ENCODE data around the gene SOX10.
"Not testable (repeated sequence)": the region's sequence is repeated elsewhere in the genome, so short reads cannot be mapped to it uniquely, and the experiment has no call there.

The SOX10 gene

DNA sequence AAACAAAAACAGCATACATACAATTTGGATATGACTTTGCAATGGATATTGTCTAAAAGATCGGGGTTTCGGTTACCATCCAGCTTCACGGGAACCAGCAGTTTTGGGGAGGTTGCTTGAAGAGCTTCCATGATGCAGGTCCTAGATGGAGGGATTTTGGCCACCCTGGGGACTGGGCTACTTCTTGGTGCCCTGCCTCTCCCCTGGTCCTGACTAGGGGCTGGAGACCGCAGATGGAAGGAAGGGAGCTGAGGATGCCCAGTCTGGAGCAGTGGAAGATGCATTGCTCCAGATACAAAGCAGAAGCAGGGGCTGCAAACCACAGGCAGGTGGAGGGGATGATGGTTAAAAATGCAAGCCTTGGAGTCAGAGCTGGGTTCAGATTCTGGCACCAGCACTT is 13.5 kb downstream of the SOX10 start:
- no peak overlapping the region for H3K4me3 ChIP-seq (ENCODE audit: low read length)
- no peak for DNase-seq (ENCODE audit: low read depth, low spot score)

DNA sequence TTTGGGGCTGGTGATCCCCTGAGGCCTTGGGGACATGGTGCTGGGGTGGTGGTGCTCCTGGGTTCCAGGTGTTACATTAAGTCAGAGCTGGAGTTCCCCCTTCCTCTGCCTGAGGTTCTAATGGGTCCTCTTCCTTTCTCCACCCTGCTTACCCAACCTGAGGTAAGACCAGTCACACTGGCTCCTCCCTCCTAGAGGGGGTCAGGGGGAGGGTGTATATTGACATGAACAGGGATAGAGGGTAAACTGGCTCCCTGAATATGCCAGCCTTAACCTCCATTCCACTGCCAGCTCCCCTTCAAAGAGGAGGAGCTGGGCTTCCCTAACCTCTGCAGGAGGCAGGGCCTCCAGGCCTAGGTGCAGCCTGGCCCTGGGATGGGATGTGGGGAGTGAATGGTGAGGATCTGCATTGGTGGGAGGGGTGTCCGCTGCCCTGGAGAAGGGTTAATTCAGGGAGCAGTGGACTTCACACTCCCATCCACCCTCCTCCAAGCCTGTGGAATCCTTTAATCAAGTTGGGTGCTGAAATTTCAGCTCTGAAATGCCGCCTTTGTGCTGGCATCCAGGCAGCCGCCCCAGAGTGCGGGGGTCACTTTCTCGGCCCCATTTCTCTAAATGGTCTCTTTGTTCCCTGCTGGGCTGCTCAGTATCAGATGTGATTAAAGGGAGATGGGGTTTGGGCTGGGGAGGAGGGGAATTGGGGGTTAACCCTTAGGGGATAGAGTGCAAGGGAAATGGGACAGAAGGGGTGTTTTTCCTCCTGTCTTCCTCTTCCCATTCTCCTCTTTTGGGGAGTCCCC is 15.7 kb downstream of the SOX10 start:
- no peak overlapping the region for H3K4me3 ChIP-seq (ENCODE audit: low read length)

DNA sequence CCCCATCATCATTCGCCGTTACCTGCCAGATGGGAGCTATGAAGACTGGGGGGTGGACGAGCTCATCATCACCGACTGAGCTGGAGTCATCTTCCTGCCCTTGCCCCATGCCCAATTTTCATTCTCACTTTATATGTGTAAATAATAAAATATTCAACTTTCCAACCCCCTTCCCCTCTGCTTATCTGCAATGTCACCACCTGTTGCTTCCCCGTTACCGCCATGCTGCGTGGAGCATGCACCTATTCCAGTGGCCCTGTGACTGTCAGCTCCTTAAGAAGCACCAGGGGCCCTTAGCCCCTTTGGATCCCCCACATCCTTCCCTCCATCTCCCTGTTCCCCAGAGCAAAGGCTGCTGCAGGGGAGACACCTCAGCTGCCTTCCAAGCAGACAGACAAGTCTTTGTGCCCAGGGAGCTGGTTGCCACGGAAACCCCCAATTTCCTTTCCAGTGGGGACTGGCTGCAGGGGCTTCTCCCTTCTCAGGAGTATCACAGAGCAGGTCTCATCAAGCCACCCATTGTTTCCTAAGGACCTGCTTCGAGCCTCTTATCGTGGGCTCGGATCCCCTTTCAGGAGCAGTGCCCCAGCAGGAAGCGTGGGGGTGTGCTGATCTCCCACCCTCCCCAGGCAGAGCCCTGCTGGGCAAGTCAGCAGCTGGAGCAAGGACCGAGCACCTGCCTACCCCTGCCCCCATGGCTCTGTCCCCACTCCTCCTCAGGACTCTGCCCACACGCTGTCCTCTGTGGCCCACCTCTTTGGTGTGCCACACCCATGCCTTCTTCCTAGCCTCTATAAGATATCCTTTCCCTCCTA is 16.5 kb downstream of the SOX10 start:
- no peak overlapping the region for H3K4me3 ChIP-seq (ENCODE audit: low read length)
- no peak for DNase-seq (ENCODE audit: low read depth, low spot score)

More for the DNA sequence above, 15.7 kb downstream of the SOX10 start:
- no peak for DNase-seq (ENCODE audit: low read depth, low spot score)

DNA sequence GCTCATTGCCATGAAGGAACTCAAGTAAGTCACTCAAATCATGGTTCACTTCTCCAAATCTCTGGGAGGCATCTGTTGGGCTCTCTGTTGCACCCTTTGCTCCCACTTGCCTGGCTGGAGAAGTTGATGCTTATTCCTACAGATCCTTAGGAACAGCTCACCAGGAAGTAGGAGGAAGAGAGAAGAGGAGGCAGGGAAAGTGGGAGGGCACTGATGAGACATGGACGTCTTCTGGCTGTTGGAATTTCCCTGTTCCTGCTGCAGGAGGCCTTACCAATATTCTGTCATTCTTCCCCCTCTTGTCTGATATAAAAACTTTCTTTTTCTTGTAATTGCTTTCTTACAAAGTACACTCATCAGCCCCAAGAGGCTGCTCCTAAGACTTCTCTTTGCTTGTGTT is 17.2 kb downstream of the SOX10 start:
- no peak overlapping the region for H3K4me3 ChIP-seq (ENCODE audit: low read length)
- no peak for DNase-seq (ENCODE audit: low read depth, low spot score)

DNA sequence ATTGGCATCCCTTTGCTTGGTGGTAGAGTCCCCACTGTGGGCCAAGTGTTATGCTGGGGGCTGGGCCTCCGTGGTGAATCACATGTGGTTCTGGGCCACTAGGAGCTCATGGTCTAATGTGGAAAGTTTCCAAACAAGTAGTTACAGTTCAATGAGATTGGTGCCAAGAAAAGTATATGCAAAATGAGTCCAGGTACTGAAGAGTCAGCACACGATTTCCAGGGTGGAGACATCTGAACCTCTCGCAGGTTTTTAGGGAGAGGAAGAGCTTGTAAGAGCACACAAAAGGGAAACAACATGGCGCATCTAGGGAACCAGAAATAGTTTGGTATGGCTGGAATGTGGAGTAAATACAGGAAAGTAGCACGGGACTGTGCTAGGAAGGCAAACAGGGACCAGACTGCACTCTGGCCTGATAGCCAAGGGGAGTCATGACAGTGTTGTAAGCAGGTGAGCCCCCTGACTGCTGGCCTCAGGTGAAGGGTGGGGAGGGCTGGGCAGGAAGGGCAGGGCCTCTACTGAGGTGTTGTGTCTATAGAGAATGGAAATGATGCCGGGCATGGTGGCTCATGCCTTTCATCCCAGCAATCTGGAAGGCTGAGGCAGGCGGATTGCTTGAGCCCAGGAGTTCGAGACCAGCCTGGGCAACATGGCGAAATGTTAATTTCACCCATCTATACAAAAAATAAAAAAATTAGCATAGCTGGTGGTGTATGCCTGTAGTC is 18.3 kb downstream of the SOX10 start:
- DNase-seq (ENCODE audit: low read depth, low spot score), result no peak

DNA sequence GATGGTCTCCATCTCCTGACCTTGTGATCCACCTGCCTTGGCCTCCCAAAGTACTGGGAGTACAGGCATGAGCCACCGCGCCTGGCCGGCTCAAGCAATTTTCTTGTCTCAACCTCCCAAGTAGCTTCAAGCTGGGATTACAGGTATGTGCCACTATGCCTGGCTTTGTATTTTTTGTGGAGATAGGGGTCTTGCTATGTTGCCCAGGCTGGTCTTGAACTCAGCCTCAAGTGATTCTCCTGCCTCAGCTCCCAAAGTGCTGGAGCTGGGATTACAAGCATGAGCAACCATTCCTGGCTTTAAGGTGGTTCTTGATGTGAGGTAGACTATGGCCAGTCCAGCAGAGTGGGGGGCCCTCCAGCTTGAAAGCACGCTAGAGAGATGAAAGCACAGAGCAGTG is 23.3 kb downstream of the SOX10 start:
- H3K4me3 ChIP-seq (ENCODE audit: low read length), result no peak overlapping the region
- no peak for DNase-seq (ENCODE audit: low read depth, low spot score)

More for the DNA sequence above, 18.3 kb downstream of the SOX10 start:
- H3K4me3 ChIP-seq (ENCODE audit: low read length), result no peak overlapping the region

DNA sequence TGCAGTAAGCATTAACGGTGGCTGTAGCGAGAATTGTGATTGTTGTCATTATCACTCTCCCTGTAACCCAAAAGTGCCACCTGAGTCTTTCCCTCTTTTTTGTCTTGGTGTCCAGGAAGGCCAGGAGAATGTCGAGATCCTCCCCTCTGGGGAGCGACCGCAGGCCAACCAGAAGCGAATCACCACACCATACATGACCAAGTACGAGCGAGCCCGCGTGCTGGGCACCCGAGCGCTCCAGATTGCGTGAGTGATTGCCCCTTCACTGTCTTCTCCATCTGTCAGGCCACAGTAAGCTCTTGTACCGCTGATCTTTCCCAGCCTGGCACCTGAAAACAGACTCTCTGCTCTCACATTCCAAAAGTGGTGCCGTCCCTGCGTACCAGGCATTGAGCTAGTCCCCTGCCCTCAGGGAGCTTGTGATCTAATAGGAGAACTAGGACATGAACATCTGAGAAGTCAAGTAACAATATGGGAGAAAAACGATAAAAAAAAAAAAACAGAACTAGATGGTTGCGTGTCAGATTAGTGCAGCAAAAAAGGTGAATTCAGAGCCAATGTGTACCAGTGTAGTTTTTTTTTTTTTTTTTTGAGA is 25.0 kb downstream of the SOX10 start:
- no peak for DNase-seq (ENCODE audit: low read depth, low spot score)
- H3K4me3 ChIP-seq (ENCODE audit: low read length), result no peak overlapping the region

DNA sequence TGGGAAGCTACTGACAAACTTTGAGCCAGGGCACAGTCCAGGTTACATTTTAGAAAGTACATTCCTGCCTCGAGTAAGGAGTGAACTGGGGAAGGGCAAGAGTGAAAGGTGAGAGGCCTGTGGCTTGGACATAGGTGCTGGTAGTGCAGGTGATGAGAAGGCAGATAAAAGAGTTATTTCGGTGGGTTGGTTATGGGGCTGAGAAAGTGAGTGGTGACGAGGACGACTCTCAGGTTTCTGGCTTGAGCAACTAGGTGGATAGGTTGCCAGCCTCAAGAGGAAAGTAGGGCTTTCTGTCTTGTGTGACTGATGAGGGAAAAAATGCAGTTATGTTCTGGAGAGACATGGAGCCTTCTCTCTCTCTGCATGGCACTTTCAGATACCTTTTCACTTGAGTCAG is 27.1 kb downstream of the SOX10 start:
- DNase-seq (ENCODE audit: low read depth, low spot score), result no peak
- H3K4me3 ChIP-seq (ENCODE audit: low read length), result no peak overlapping the region

DNA sequence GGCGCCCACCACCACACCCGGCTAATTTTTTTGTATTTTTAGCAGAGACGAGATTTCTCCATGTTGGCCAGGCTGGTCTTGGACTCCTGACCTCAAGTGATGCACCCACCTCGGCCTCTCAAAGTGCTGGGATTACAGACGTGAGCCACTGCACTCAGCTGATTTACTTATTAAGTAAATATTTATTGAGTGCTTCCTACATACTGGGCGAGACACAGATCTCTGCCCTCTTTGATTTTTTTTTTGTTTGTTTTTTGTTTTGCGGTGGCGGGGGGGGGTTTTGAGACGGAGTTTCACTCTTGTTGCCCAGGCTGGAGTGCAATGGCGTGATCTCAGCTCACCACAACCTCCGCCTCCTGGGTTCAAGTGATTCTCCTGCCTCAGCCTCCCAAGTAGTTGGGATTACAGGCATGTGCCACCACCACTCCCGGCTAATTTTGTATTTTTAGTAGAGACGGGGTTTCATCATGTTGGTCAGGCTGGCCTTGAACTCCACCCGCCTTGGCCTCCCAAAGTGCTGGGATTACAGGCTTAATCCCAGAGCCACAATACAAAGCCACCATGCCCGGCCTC is 28.4 kb downstream of the SOX10 start:
- not testable (repeated sequence) for DNase-seq (ENCODE audit: low read depth, low spot score); H3K4me3 ChIP-seq (ENCODE audit: low read length)

DNA sequence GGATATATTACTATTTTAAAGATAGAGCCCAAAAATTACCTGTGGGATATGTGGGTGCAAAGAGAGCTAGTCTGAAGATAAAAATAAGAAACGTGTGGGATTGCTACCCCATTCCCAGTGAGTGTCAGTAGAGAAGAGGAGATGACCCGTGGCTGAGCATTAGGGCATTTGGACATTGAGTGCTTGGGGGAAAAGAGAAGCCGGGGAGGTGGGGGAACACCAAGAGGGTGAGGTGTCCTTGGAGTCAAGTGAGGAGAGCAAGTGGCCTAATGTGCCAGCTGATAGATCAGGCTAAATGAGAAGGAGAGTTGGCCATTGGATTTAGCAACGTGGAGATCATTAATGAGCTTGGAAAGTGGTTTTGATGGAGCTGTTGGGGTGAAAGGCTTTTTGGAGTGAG is 29.7 kb downstream of the SOX10 start:
- peak overlapping the region; percentile 96 for H3K4me3 ChIP-seq (ENCODE audit: low read length)
- DNase-seq (ENCODE audit: low read depth, low spot score), result no peak

DNA sequence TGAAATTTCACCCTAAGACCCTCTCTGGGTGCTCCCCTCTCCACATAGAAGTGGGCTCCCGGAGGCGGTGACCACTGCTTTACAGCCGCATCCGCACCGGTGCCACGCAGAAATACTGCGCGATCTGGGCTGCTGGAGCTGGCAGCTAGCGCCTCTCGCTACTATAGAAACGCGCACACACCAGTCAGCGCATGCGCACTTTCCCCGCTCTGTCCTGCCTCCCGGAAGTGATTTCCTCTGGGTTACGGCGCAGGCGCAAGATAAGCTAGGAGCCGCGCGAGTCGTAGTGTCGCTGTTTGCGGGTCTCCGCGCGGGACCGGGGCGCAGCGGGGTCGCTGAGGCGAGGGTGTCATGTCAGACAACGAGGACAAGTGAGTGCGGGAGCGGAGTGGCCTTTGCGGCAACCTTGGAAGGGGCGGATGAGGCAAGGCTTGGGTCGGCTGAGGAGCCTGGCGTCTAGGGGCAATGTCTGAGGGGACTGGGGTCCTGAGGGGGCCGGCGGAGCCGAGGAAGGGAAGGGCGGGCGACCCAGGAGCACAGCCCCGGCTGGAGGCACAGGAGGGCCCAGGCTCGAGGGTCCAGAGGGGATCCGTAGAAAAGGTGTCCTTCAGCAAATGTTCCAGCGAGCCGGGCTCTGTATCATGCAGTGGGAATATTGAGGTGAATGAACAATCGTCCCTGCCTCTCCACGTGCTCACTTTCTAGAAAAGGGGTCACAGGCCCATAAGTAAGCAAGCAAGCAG is 30.7 kb downstream of the SOX10 start, which contains the start of the genes C22orf23 and POLR2F:
TSS of gene C22orf23 (minus strand) at position 165 of the 743 bp plus-strand sequence. CDS start 452 bp downstream, outside the sequence.
TSS of gene POLR2F (plus strand) at position 263 of the 743 bp plus-strand sequence. CDS start at position 352, 89 bp downstream.
- peak within 1 kb of the TSS; percentile 96 for H3K4me3 ChIP-seq (ENCODE audit: low read length)
- peak; percentile 92 for DNase-seq (ENCODE audit: low read depth, low spot score)

DNA sequence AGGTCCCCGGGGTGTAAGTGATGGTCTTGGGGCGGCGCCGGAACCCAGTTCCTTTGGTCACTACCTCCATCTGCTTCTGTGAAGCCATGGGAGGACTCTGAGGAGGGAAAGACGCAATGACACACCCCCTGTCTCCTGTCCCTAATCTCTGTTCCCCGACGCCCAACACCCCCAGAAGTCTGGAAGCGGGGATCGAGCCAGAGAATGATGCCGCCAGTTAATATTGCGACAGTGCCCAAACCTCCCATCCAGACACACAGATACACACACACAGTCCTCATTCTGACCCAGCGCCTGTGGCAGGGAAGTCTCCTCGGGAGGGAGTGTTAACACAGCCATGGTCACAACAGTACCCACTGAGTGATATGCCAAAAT is 31.3 kb downstream of the SOX10 start:
- no peak for DNase-seq (ENCODE audit: low read depth, low spot score)
- peak overlapping the region; percentile 96 for H3K4me3 ChIP-seq (ENCODE audit: low read length)

DNA sequence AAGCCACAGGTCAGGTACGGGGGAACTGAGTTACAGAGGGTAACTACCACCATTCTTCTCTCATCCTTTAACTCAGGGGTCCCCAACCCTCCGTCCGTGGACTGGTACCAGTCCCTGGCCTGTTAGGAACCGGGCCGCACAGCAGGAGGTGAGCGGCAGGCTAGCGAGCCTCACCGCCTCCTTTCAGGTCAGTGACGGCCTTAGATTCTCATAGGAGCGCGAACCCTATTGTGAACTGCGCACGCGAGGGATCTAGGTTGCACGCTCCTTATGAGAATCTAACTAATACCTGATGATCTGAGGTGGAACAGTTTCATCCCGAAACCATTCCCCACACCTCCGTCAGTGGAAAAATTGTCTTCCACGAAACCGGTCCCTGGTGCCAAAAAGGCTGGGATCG is 31.7 kb downstream of the SOX10 start:
- not testable (repeated sequence) for DNase-seq (ENCODE audit: low read depth, low spot score)
- H3K4me3 ChIP-seq (ENCODE audit: low read length), result peak overlapping the region; percentile 96

DNA sequence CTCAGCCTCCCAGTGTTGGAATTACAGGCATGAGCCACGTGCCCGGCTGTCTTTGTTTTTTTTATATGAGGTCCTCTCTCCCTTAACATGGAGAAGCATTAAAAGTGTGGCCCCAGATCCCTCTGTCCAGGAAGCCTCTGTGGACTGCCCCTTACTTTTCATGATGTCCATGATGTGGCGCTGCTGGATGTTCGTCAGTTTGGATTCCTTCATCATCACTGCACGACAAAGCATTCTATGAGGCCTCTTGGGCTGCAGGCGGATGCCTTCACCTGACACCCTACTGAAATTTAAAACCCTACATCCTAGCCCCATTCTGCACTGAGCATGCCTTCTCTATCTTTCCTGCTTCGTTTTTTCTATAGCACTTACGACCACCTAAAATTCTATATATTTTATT is 33.0 kb downstream of the SOX10 start:
- no peak overlapping the region for H3K4me3 ChIP-seq (ENCODE audit: low read length)
- no peak for DNase-seq (ENCODE audit: low read depth, low spot score)

DNA sequence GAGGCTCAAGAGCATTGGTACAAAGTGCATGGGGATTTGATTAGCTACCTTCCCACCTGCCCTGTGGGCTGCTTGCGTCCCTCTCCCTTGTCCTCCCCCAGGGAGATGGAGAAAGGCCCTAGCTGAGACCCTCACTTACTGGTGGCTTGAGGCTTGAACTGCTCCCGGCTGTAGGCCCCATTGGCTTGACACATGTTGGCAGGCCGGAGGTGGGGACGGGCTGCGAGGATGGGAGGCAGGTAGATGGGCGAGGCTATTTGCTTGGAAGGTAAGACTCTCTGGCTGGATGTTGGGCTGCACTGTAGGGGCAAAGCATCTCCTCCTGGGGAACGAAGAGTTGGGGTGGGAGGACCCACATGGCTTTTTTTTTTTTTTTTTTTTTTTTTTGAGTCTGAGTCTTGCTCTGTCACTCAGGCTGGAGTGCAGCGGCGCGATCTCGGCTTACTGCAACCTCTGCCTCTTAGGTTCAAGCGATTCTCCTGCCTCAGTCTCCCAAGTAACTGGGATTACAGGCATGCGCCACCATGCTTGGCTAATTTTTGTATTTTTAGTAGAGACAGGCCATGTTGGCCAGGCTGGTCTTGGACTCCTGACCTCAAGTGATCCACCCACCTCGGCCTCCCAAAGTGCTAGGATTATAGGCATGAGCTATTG is 37.1 kb downstream of the SOX10 start:
- not testable (repeated sequence) for H3K4me3 ChIP-seq (ENCODE audit: low read length); DNase-seq (ENCODE audit: low read depth, low spot score)

DNA sequence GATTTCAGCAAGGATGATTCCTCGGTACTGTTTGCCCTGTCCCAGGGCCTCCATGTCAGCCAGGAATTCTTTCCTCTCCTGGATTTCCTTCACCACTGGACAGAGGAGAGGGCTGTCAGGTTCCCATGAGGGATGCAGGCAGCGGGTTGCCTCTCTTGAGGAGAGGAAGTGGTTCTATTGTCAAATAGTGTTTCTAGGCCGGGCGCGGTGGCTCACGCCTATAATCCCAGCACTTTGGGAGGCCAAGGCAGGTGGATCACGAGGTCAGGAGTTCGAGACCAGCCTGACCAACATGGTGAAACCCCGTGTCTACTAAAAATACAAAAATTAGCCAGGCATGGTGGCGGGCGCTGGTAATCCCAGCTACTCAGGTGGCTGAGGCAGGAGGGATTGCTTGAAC is 39.9 kb downstream of the SOX10 start:
- not testable (repeated sequence) for DNase-seq (ENCODE audit: low read depth, low spot score); H3K4me3 ChIP-seq (ENCODE audit: low read length)

DNA sequence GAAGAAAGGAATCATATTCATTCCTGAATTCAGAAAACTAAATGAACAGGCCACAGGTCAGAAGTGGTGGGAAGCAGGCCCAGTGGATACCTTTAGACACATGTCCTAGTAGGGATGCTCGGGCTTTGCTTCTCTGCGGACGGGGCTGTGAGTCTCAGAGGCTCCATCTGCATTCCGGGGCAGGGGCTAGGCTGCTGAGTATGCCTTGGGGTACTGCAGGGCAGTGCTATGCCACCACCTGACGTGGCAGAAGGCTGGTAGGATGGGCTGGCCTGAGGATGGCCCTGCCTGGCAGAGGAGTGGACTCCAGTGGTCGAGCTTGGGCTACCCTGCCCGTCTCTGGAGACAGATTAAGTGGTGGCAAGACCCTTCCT is 40.5 kb downstream of the SOX10 start:
- no peak for DNase-seq (ENCODE audit: low read depth, low spot score)
- no peak overlapping the region for H3K4me3 ChIP-seq (ENCODE audit: low read length)
